Stimulated activated CD4-positive, alpha-beta T cell treated with anti-CD3 and anti-CD28 coated beads, Interleukin-4, amount 100 ng/mL, for 24 hours (primary cell): ENCODE measurements around the gene ZNF423.

Experiments used
- DNase-seq: peaks from one replicate; pipeline ENCODE4 v3.0.0-alpha.2; 2020

Gene ZNF423

GRCh38 chr16:49869731-49870130, 13.8 kb upstream of the ZNF423 start:
- DNase-seq: no peak

GRCh38 chr16:49867796-49868668, 12.1 kb upstream of the ZNF423 start:
- no peak for DNase-seq

DNA sequence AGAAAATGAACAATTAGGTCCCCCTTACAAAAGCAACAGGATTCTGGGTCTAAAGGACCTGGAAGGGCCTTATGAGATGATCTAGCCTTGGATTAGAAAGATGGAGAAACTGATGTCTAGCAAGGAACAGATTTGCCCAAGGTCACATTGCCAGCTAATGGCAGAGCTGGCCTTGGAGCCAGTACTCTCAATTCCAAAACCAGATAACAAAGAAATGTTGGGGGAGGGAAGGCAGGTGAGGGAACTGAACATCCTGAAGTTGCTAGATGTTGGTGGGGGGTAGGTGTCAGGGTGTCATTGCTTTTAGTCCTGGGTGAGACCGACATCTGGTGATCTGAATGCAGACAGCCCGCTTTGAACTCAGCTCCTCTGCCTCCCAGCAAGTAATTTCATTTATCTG, 11.3 kb upstream of the ZNF423 start:
- DNase-seq: no peak

- no peak for DNase-seq
Measured at GRCh38 chr16:49866595-49867071, 10.7 kb upstream of the ZNF423 start.

GRCh38 chr16:49862694-49863093, 6.8 kb upstream of the ZNF423 start:
- no peak for DNase-seq

- DNase-seq: no peak
Measured at GRCh38 chr16:49861299-49861698, 5.4 kb upstream of the ZNF423 start.

- DNase-seq: no peak
Measured at GRCh38 chr16:49860593-49860992, 4.7 kb upstream of the ZNF423 start.

DNA sequence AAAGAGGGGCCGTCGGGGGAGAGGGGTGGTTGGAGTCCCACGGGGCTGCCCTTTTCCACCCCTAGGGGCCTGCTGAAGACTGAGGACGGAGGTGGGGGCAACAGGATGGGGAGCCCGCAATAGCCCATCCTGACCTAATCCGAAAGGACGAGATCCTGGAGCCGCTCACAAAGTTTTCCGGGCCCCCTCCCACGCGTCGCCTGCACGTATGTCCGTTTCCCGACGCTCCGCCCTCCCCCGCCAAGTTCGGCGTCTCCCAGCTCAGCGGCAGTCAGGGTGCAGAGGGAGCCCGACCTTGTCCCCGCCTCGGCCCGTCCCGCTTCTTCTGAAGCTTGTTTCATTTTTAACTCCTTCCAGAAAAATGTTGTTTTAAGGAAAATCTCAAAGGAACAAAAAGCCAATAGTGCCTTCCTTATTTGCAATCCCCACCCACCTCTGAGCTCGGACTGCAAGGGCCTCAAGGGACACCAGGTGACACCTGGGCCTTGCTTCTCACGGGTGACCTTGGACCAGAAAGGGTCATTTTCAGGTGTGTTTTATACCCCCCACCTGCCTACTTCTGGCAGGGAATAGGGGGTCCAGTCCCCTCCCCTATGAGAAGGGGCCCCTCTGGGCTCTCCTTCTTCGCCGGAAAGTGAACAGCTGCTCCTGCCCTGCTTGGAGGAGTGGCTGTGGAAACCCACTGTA, 3.4 kb upstream of the ZNF423 start:
- no peak for DNase-seq

DNA sequence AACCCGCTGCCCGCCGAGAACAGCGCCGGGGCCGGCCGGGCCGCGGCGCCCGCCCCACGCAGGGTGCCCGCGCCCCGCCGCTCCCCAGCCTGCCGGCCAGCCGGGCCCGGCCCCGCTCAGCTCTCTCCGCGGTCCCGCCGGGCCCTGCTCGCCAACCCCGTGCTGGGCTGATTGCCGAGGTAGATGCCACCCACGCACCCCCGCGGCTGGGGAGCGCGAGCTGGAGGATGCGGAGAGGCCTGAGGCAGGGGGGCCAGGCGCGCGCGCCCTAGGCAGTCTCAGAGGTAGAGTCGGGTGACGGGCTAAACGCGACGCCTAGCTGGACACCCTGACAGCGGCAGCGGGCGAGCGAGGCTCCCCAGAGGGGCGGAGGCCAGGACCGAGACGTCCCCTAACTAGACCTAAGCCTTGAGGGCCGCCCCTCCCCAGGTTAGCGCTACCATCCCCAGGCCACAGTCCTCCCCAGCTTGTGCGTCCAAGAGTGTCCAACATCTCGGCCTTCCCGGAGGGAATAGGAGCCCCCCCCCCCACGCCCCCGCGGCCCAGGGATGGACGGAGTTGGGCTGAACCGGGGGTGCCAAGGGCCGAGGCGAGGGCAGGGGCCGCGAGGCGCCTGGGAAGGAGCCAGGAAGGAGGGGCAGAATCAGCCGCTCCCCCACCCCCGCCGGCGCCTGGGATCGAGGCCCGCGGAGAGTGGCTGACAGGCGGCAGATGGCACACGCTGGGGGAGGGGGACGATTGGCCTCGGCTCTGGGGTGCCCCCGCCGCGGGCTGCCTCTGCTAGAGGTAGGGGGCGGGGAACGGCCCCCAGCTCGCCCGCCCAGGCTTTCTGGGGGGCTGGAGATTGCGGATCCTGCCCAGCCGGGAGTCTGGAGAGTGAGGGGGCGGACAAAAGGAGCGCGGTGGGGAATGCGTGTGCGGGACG, 2.5 kb upstream of the ZNF423 start:
- DNase-seq: peak; percentile 31

DNA sequence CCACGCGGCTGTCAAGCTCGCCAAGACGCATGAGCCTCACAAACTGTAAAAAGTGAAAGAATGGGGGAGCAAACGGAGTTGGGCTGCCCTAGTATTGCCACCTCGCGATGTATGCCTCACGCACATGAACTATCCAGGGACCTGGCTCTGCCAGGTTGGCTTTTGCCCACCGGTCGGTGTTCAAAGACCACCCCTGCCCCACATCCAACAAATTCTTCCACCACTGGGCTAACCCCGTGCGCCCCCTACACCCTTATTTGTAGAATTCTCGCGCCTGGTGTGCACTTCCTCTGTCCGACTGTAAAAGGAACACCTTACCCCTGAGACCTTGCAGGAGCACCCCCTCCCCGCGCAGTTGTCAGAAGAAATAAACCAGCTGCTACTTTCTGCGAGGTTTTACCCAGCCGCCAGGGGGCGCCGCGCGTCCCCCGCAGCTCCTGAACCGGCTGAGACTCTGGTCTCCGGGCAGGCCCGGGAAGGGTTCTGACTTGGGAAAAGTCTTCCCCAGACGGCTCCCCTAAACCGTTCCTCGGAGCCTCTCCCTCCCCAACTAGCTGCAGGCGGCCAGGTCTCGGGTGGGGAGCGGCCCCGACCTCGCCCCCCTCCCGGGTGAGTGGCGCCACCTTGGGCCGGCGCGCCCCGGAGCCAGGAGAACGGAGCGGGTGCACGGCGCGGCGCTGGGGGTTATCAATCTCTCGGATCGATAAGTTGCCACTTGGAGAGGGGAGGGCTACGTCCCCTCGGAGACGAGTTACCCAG, 1.7 kb upstream of the ZNF423 start:
- peak; percentile 31 for DNase-seq

- peak; percentile 7 for DNase-seq
Measured at GRCh38 chr16:49856672-49857330, 889 bp upstream of the ZNF423 start.

DNA sequence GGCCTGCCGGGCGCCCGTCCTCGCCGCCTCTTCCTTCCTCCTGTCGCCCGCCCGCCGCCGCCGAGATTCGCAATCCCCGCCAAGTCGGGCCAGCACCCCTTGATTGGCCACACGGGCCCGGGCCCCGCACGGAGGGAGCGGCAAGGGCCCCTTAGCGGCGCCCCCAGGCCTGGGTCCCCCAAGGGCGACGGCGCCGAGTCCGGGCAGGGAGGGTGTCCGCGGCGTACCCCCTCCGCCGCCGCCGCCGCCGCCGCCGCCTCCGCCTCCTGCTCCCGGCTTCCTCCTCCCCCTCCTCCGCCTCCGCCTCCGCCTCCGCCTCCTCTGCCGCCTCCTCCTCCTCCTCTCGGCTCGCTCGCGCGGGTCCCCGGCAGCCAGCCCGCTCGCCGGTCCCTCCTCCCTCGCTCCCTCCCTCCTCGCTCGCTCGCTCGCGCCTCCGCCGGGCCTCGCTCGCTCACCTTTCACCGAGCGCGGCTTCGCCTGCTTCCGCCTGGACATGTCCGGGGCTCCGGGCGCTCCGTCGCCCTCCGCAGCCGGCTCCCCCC, 561 bp downstream of the ZNF423 start:
- peak; percentile 32 for DNase-seq

GRCh38 chr16:49854796-49855203, 1.1 kb downstream of the ZNF423 start:
- DNase-seq: no peak

DNA sequence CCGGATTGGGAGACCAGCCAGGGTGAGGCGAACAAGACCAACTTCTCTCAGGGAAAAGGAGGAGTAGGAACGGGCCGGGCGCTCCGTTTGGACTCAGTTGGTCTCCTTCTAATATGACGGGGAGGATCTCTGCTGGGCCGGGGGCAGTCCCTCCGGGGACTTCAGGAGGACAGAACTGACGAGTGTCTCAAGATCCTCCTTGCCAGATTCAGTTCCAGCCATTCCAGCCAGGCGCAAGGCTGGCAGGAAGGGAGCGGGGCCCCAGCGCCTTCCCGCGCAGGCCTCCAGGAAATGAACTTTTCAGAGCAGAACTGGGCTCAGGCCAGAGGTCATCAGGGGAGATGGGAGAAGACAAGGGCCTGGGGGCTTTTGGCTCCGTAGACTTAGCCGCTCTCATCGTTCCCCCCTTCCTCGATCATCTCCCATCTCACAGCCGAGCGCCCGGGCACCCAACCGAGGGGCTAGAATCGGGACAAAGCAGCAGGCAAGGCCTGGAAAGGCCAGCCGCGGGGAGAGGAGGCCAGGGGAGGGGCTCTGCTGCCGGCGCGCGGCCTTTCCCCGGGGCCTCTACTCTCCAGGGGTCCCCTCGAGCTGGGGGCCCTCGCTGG, 1.6 kb downstream of the ZNF423 start:
- no peak for DNase-seq

DNA sequence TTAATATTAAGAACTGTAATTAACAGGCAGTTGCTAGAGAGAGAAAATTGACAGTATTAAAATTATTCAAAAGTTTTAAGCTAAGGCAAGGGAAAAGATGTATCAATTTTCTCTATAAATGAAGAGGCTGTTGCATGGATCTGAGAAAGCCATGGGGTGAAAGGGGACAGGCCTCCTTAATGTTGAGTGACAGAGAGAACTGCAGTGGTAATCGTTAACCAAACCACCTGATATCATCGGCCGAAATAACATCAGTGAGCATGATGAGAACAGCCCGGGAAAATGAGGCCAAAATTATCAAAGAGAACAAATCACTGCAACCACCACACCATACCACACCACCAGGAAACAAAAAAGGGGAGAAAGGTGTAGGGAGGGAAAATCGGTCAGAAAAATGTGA, 3.6 kb downstream of the ZNF423 start:
- DNase-seq: no peak

DNA sequence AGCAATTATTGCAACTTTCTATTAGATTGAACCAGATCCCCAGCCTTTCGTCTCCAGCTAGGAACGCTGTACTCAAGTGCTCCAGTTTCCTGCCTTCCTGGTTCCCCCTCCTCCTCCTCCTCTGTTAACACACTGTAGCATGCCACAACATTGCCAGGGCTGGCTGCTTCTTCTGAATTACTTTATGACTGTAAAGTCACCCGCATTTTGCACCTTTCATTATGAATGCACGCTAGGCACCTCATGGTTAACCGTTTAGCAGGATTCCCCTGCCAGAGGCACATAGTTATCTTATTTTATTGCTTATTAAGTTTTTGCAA, 4.5 kb downstream of the ZNF423 start:
- no peak for DNase-seq

- no peak for DNase-seq
Measured at GRCh38 chr16:49850558-49851467, 5.1 kb downstream of the ZNF423 start.

DNA sequence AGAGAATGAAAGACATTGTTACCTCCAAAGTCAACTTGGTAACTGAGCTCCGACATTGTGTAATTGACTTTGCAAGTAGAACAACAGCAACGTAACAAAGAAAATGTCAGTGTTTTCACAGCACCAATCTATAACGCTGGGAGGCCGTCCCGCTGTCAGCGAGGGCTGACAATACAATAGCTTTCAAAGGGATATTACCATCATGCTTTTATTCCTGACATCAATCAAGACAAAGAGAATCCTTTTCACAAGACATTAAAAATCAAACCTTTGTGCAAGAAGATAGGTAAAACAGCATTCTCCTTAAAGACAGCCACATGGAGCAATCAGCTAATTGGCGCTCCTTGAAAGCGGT, 6.2 kb downstream of the ZNF423 start:
- no peak for DNase-seq

GRCh38 chr16:49849037-49849753, 6.7 kb downstream of the ZNF423 start:
- no peak for DNase-seq
